ENCODE data around the gene LARGE1. TPM values are rescaled to one million over a fixed set of nuclear protein-coding genes. Genes with fewer than 3 reads are reported as not detected.

The LARGE1 gene
- total and polyA plus RNA-seq, 2 of the 13 experiments (the other 11 are each of a cell fraction or from before 2014, with no cell fraction given), result 8.4 to 11.0 TPM

GRCh38 chr22:33831651-33832050 is 88.6 kb downstream of the LARGE1 start (continued):
- no peak for TF ChIP-seq NFYC (CRISPR knock-in tag; IDR thresholded peaks at IDR 0.05)
- TF ChIP-seq, protein P1, sequence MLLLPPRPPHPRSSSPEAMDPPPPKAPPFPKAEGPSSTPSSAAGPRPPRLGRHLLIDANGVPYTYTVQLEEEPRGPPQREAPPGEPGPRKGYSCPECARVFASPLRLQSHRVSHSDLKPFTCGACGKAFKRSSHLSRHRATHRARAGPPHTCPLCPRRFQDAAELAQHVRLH (CRISPR knock-in tag; IDR thresholded peaks at IDR 0.05; ENCODE audit: borderline replicate concordance, low read depth), result no peak
- TF ChIP-seq, protein P2, sequence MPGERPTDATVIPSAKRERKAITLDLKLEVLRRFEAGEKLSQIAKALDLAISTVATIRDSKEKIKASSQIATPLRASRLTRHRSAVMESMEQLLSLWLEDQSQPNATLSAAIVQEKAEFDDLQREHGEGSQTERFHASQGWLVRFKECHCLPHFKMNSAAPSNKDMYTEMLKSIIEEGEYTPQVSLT (CRISPR knock-in tag; IDR thresholded peaks at IDR 0.05; ENCODE audit: borderline replicate concordance, low read depth), result no peak

DNA sequence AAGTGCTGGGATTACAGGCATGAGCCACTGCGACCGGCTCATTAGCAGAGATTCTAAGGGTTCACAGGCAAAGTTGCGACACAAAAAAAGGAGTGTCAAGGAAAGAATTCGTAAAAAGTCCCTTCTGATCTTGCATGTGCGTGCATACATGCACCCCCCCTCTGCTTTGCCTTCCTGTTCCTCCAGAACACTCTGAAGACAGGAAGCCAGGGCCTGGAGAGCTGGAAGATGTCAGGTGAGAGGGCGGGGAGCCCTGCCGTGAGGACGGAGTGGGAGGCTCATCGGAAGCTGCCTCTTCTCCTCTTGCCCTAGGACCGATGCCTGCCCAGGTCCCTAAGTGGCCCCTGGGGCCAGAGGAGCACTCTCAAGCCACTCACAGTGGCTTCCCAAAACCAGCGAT is 89.1 kb downstream of the LARGE1 start:
- WGBS (ENCODE audit: low lambda C conversion rate), result 79% methylated on average over 7 of the region's 11 CpGs
- Histone ChIP-seq H3K9ac (ENCODE audit: insufficient read depth, low read depth, low read length) (no peak overlapping the region), H3K4me3 (replicated peaks in 1 of 3; ENCODE audit: insufficient read depth in 1 of 3, low read depth in 2 of 3, low read length in 3 of 3) (no peak overlapping the region), H3K36me3 (replicated peaks in 1 of 2; ENCODE audit: control insufficient read depth in 1 of 2, insufficient read depth in 2 of 2, low read length in 2 of 2) (peaks cover 0 to 1% of the 10 kb centered on the region in 2 experiments; a peak in 1 of 5 replicates), H3K4me1 (ENCODE audit: insufficient read depth, low read length) (no peaks in the 10 kb centered on the region), H2AFZ (ENCODE audit: low read length) (no peak overlapping the region), H3K9me3 (ENCODE audit: low read length) (no peaks in the 10 kb centered on the region), H3K27me3 (ENCODE audit: control insufficient read depth in 1 of 2, insufficient read depth in 2 of 2, low read length in 2 of 2) (no peaks in the 10 kb centered on the region), H4K20me1 (ENCODE audit: insufficient read depth, low read length) (no peaks in the 10 kb centered on the region), H3K4me2 (ENCODE audit: low read depth, low read length) (no peak overlapping the region), H3K79me2 (ENCODE audit: insufficient read depth, low read length) (no peaks in the 10 kb centered on the region), H3K27ac (ENCODE audit: extremely low read length, insufficient read depth, low read length) (no peak overlapping the region)
- intact Hi-C loops (cut with micrococcal nuclease; ENCODE audit: unreplicated experiment), result no loop called here
- BruUV-seq (replicated peaks), result no TSS peak
- POLR2A ChIA-PET, result no interaction called here
- FAIRE-seq (no peak), ATAC-seq (no peak), DNase-seq (ENCODE audit: low spot score) (no peak)
- in situ Hi-C loops (cut with HindIII; ENCODE audit: extremely low pct_ligation_motif_present, low pct_unique_long_range_greater_than_20kb), result no loop called here
- CTCF ChIA-PET (ENCODE audit: low intra/inter-chr PET ratio, low total read pairs), result no interaction called here
- TF ChIP-seq ZC3H4 (CRISPR knock-in tag; IDR thresholded peaks at IDR 0.05; ENCODE audit: borderline replicate concordance), result no peak
- TF ChIP-seq, protein P3, sequence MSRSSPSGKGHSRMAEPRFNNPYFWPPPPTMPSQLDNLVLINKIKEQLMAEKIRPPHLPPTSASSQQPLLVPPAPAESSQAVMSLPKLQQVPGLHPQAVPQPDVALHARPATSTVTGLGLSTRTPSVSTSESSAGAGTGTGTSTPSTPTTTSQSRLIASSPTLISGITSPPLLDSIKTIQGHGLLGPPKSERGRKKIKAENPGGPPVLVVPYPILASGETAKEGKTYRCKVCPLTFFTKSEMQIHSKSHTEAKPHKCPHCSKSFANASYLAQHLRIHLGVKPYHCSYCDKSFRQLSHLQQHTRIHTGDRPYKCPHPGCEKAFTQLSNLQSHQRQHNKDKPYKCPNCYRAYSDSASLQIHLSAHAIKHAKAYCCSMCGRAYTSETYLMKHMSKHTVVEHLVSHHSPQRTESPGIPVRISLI (CRISPR knock-in tag; IDR thresholded peaks at IDR 0.05; ENCODE audit: borderline replicate concordance), result no peak
- TF ChIP-seq SIN3A (IDR thresholded peaks at IDR 0.05; ENCODE audit: borderline replicate concordance, low read depth, low read length), result no peak
- TF ChIP-seq ZNF790 (CRISPR knock-in tag; IDR thresholded peaks at IDR 0.05; ENCODE audit: borderline replicate concordance), result no peak
- TF ChIP-seq ZNF710 (CRISPR knock-in tag; IDR thresholded peaks at IDR 0.05; ENCODE audit: borderline replicate concordance), result no peak
- TF ChIP-seq ZNF292 (CRISPR knock-in tag; IDR thresholded peaks at IDR 0.05; ENCODE audit: borderline replicate concordance, low read depth), result no peak
- no peak for TF ChIP-seq ZNF460 (CRISPR knock-in tag; IDR thresholded peaks at IDR 0.05; ENCODE audit: borderline replicate concordance)
- TF ChIP-seq ZNF234 (CRISPR knock-in tag; conservative IDR thresholded peaks at IDR 0.05), result no peak
- TF ChIP-seq RAD21 (CRISPR knock-in tag; IDR thresholded peaks at IDR 0.05), result no peak
- TF ChIP-seq, protein P4, sequence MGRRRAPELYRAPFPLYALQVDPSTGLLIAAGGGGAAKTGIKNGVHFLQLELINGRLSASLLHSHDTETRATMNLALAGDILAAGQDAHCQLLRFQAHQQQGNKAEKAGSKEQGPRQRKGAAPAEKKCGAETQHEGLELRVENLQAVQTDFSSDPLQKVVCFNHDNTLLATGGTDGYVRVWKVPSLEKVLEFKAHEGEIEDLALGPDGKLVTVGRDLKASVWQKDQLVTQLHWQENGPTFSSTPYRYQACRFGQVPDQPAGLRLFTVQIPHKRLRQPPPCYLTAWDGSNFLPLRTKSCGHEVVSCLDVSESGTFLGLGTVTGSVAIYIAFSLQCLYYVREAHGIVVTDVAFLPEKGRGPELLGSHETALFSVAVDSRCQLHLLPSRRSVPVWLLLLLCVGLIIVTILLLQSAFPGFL (CRISPR knock-in tag; IDR thresholded peaks at IDR 0.05), result no peak
- TF ChIP-seq ZSCAN29 (CRISPR knock-in tag; conservative IDR thresholded peaks at IDR 0.05), result no peak
- no peak for TF ChIP-seq ZNF75D (CRISPR knock-in tag; IDR thresholded peaks at IDR 0.05; ENCODE audit: borderline replicate concordance)
- TF ChIP-seq ZNF232 (CRISPR knock-in tag; IDR thresholded peaks at IDR 0.05; ENCODE audit: borderline replicate concordance), result no peak
